Measurements from ENCODE around the gene MMEL1.

- TF ChIP-seq CTCF (IDR thresholded peaks at IDR 0.05) = no peak
- no peak for TF ChIP-seq POLR2A (IDR thresholded peaks at IDR 0.05; ENCODE audit: low read depth)
- no peak for TF ChIP-seq EP300 (IDR thresholded peaks at IDR 0.05)
Observed at GRCh38 chr1:2583871-2584351, 48.9 kb downstream of the MMEL1 start.
